Retinal pigment epithelial cell (primary cell): ENCODE results near the gene FYN.
A peak's percentile ranks its signal among the peaks of the same experiment; 100 is the strongest.

Experiments
- DNase-seq: peaks from one replicate; pipeline ENCODE4 v3.0.0-alpha.2; 2010; ENCODE audit warnings: low read depth
- H3K4me3 ChIP-seq: 2 replicates; pipeline ENCODE4 v1.5.1; 2011; ENCODE audit warnings: mild to moderate bottlenecking, low read length, control low read depth, moderate library complexity
- CTCF ChIP-seq: conservative IDR thresholded peaks from 2 replicates; pipeline ENCODE4 v1.5.1; 2011; ENCODE audit warnings: low read depth, low read length, control low read depth, inconsistent platforms

Gene FYN

GRCh38 chr6:111873178-111874024 lies at the start of gene FYN:
FYN (minus strand) TSS chr6:111873452; CDS start chr6:111720051, 153,401 bp downstream.
- no peak for TF ChIP-seq CTCF
- DNase-seq, result peak; percentile 81
- peak within 1 kb of the TSS; percentile 85 for H3K4me3 ChIP-seq

GRCh38 chr6:111922454-111923297 lies 49.4 kb upstream of the FYN start:
- no peak for TF ChIP-seq CTCF
- no peak overlapping the region for H3K4me3 ChIP-seq
- DNase-seq, result no peak

- DNase-seq, result no peak
- TF ChIP-seq CTCF, result no peak
- no peak overlapping the region for H3K4me3 ChIP-seq
These were observed 47.9 kb upstream of the FYN start for GRCh38 chr6:111921103-111921502.

GRCh38 chr6:111920578-111920977 lies 47.3 kb upstream of the FYN start:
- no peak for DNase-seq
- H3K4me3 ChIP-seq, result no peak overlapping the region
- no peak for TF ChIP-seq CTCF

- no peak for DNase-seq
- no peak for TF ChIP-seq CTCF
- no peak overlapping the region for H3K4me3 ChIP-seq
These were observed 45.6 kb upstream of the FYN start for GRCh38 chr6:111918825-111919224.

- TF ChIP-seq CTCF, result no peak
- no peak for DNase-seq
- no peak overlapping the region for H3K4me3 ChIP-seq
These were observed 43.5 kb upstream of the FYN start for GRCh38 chr6:111916747-111917146.
